Mesenchymal stem cell (in vitro differentiated cells and primary cell): ENCODE measurements around the gene MSH3.

Source experiments
- DNase-seq: peaks from one replicate; pipeline ENCODE4 v3.0.0-alpha.2; 2013
- H2AFZ ChIP-seq: one replicate; pipeline ENCODE4 v1.6.1; 2013; ENCODE audit warnings: low read depth, mild to moderate bottlenecking, control low read depth, inconsistent platforms, low read length, moderate library complexity
- H2AK5ac ChIP-seq: 2 replicates; pipeline ENCODE4 v1.6.1; 2013; ENCODE audit warnings: low read length, moderate library complexity, mild to moderate bottlenecking, inconsistent platforms; ENCODE audit not compliant: severe bottlenecking
- H2BK120ac ChIP-seq: one replicate; pipeline ENCODE4 v1.6.1; 2013; ENCODE audit warnings: low read depth, mild to moderate bottlenecking, inconsistent platforms, low read length, moderate library complexity
- H2BK12ac ChIP-seq, 2 experiments: one replicate each; pipeline ENCODE4 v1.6.1; 2013; ENCODE audit warnings: inconsistent platforms in 2 of 2, low read length in 2 of 2, mild to moderate bottlenecking in 2 of 2, moderate library complexity in 2 of 2, control low read depth in 1 of 2
- H2BK15ac ChIP-seq: one replicate; pipeline ENCODE4 v1.6.1; 2013; ENCODE audit warnings: mild to moderate bottlenecking, low read depth, inconsistent platforms; ENCODE audit not compliant: poor library complexity, severe bottlenecking
- H2BK5ac ChIP-seq: 2 replicates; pipeline ENCODE4 v1.6.1; 2013; ENCODE audit warnings: low read depth, mild to moderate bottlenecking, low read length, control low read depth, inconsistent platforms; ENCODE audit not compliant: poor library complexity, severe bottlenecking
- H3K14ac ChIP-seq, 2 experiments: one replicate each; pipeline ENCODE4 v1.6.1; 2013; ENCODE audit warnings: inconsistent platforms in 2 of 2, low read length in 2 of 2, control low read depth in 1 of 2, mild to moderate bottlenecking in 1 of 2, moderate library complexity in 1 of 2
- H3K18ac ChIP-seq, 2 experiments: one replicate each; pipeline ENCODE4 v1.6.1; 2013; ENCODE audit warnings: inconsistent platforms in 2 of 2, low read length in 2 of 2, control low read depth in 1 of 2, low read depth in 1 of 2, mild to moderate bottlenecking in 1 of 2
- H3K23ac ChIP-seq, 2 experiments: one replicate each; pipeline ENCODE4 v1.6.1; 2013; ENCODE audit warnings: inconsistent platforms in 2 of 2, low read length in 2 of 2, mild to moderate bottlenecking in 2 of 2, moderate library complexity in 2 of 2, control low read depth in 1 of 2
- H3K27ac ChIP-seq: 2 replicates; pipeline ENCODE4 v1.5.1; 2013; ENCODE audit warnings: mild to moderate bottlenecking, moderate library complexity, low read length, control low read depth, inconsistent platforms; ENCODE audit not compliant: poor library complexity, severe bottlenecking
- H3K27me3 ChIP-seq, 2 experiments: 2 replicates each; pipeline versions ENCODE4 v1.6.1 to v1.7.0; 2013; ENCODE audit warnings: low read length in 2 of 2, mild to moderate bottlenecking in 2 of 2, moderate library complexity in 2 of 2, control low read depth in 1 of 2, inconsistent platforms in 1 of 2; ENCODE audit not compliant: control insufficient read depth in 1 of 2, insufficient read depth in 1 of 2
- H3K36me3 ChIP-seq, 2 experiments: 2 replicates each; pipeline versions ENCODE4 v1.6.1 to v1.7.0; 2013; ENCODE audit warnings: low read length in 2 of 2, control low read depth in 1 of 2, inconsistent platforms in 1 of 2, low read depth in 1 of 2, mild to moderate bottlenecking in 1 of 2; ENCODE audit not compliant: insufficient read depth in 2 of 2, control insufficient read depth in 1 of 2
- H3K4ac ChIP-seq, 2 experiments: one replicate each; pipeline ENCODE4 v1.6.1; 2013; ENCODE audit warnings: inconsistent platforms in 2 of 2, low read length in 2 of 2, mild to moderate bottlenecking in 2 of 2, moderate library complexity in 2 of 2, control low read depth in 1 of 2, low read depth in 1 of 2
- H3K4me1 ChIP-seq: 2 replicates; pipeline ENCODE4 v1.6.1; 2013; ENCODE audit warnings: low read depth, low read length, control low read depth; ENCODE audit not compliant: control insufficient read depth, insufficient read depth
- H3K4me2 ChIP-seq: 2 replicates; pipeline ENCODE4 v1.6.1; 2013; ENCODE audit warnings: low read length, mild to moderate bottlenecking, inconsistent platforms; ENCODE audit not compliant: poor library complexity, severe bottlenecking
- H3K4me3 ChIP-seq, 2 experiments: 2 replicates each; pipeline versions ENCODE4 v1.5.1 to v1.7.0; 2013; ENCODE audit warnings: low read length in 2 of 2, mild to moderate bottlenecking in 2 of 2, control low read depth in 1 of 2, low read depth in 1 of 2; ENCODE audit not compliant: insufficient read depth in 1 of 2
- H3K79me1 ChIP-seq: replicated peaks from 2 replicates; pipeline ENCODE4 v1.6.1; 2013; ENCODE audit warnings: mild to moderate bottlenecking, control low read depth, low read length, inconsistent platforms; ENCODE audit not compliant: poor library complexity, severe bottlenecking
- H3K9ac ChIP-seq: 2 replicates; pipeline ENCODE4 v1.7.0; 2013; ENCODE audit warnings: mild to moderate bottlenecking, low read length, moderate library complexity
- H3K9me3 ChIP-seq: 2 replicates; pipeline ENCODE4 v1.7.0; 2013; ENCODE audit warnings: mild to moderate bottlenecking, low read length; ENCODE audit not compliant: control insufficient read depth
- H4K8ac ChIP-seq: one replicate; pipeline ENCODE4 v1.6.1; 2013; ENCODE audit warnings: inconsistent platforms, mild to moderate bottlenecking, low read length, moderate library complexity
- H4K91ac ChIP-seq: one replicate; pipeline ENCODE4 v1.6.1; 2013; ENCODE audit warnings: mild to moderate bottlenecking, low read length, inconsistent platforms
- WGBS: methylation state at CpG from one replicate; pipeline ENCODE4 v1.1.7; 2013; ENCODE audit warnings: mixed read lengths; 5-methylcytosine and 5-hydroxymethylcytosine counted together

MSH3 gene

GRCh38 chr5:80760680-80761079 is 106.2 kb downstream of the MSH3 start:
- no peak overlapping the region for H3K4ac ChIP-seq
- no peaks in the 10 kb centered on the region for H3K27me3 ChIP-seq
- H3K79me1 ChIP-seq: peaks cover 3% of the 10 kb centered on the region
- WGBS: 100% methylated on average over 1 of the region's 1 CpG
- H3K4me3 ChIP-seq: no peak overlapping the region
- no peak overlapping the region for H3K4me2 ChIP-seq
- no peak overlapping the region for H2AK5ac ChIP-seq
- H3K36me3 ChIP-seq: peaks cover 0 to 12% of the 10 kb centered on the region in 2 experiments
- H3K23ac ChIP-seq: no peak overlapping the region
- H2BK15ac ChIP-seq: no peak overlapping the region
- no peak overlapping the region for H3K14ac ChIP-seq
- H2AFZ ChIP-seq: no peak overlapping the region
- H3K9ac ChIP-seq: no peak overlapping the region
- H2BK120ac ChIP-seq: no peak overlapping the region
- H3K27ac ChIP-seq: no peak overlapping the region
- H3K18ac ChIP-seq: no peak overlapping the region
- H4K91ac ChIP-seq: no peak overlapping the region
- H4K8ac ChIP-seq: no peak overlapping the region
- H3K4me1 ChIP-seq: no peaks in the 10 kb centered on the region
- DNase-seq: no peak
- no peak overlapping the region for H2BK12ac ChIP-seq
- H2BK5ac ChIP-seq: no peak overlapping the region
- H3K9me3 ChIP-seq: no peaks in the 10 kb centered on the region

GRCh38 chr5:80761176-80761575 is 106.7 kb downstream of the MSH3 start:
- no peaks in the 10 kb centered on the region for H3K27me3 ChIP-seq
- no peak overlapping the region for H3K4me3 ChIP-seq
- no peak overlapping the region for H2BK15ac ChIP-seq
- H3K9ac ChIP-seq: no peak overlapping the region
- no peak overlapping the region for H3K14ac ChIP-seq
- H3K18ac ChIP-seq: peak overlapping the region in 1 of 2 experiments; percentile 68
- peaks cover 3% of the 10 kb centered on the region for H3K79me1 ChIP-seq
- no peaks in the 10 kb centered on the region for H3K4me1 ChIP-seq
- H4K91ac ChIP-seq: no peak overlapping the region
- no peaks in the 10 kb centered on the region for H3K9me3 ChIP-seq
- no peak overlapping the region for H3K4ac ChIP-seq
- 96% methylated on average over 3 of the region's 5 CpGs for WGBS
- no peak overlapping the region for H3K23ac ChIP-seq
- no peak overlapping the region for H2BK120ac ChIP-seq
- no peak overlapping the region for H2AK5ac ChIP-seq
- no peak for DNase-seq
- no peak overlapping the region for H2BK12ac ChIP-seq
- H2AFZ ChIP-seq: no peak overlapping the region
- no peak overlapping the region for H3K27ac ChIP-seq
- H4K8ac ChIP-seq: no peak overlapping the region
- no peak overlapping the region for H3K4me2 ChIP-seq
- no peak overlapping the region for H2BK5ac ChIP-seq
- H3K36me3 ChIP-seq: peaks cover 0 to 12% of the 10 kb centered on the region in 2 experiments

GRCh38 chr5:80761966-80762365 is 107.5 kb downstream of the MSH3 start:
- Histone ChIP-seq H3K79me1 (peaks cover 3% of the 10 kb centered on the region), H3K36me3 (peaks cover 0 to 12% of the 10 kb centered on the region in 2 experiments), H3K23ac (no peak overlapping the region), H2BK120ac (no peak overlapping the region), H3K4ac (no peak overlapping the region), H4K8ac (no peak overlapping the region), H3K4me3 (no peak overlapping the region), H4K91ac (no peak overlapping the region), H3K9me3 (no peaks in the 10 kb centered on the region), H2AFZ (no peak overlapping the region), H3K9ac (no peak overlapping the region), H3K14ac (no peak overlapping the region), H2BK5ac (no peak overlapping the region), H2BK15ac (no peak overlapping the region), H3K4me1 (no peaks in the 10 kb centered on the region), H3K27ac (no peak overlapping the region), H3K4me2 (no peak overlapping the region), H2AK5ac (no peak overlapping the region), H3K27me3 (no peaks in the 10 kb centered on the region), H3K18ac (no peak overlapping the region), H2BK12ac (no peak overlapping the region)
- DNase-seq: no peak
- no CpG with 5 or more reads among the region's 1 CpG for WGBS

- Histone ChIP-seq H3K4me3 (no peak overlapping the region), H3K18ac (no peak overlapping the region), H4K91ac (no peak overlapping the region), H3K9ac (no peak overlapping the region), H3K9me3 (no peaks in the 10 kb centered on the region), H3K36me3 (peaks cover 0 to 9% of the 10 kb centered on the region in 2 experiments), H3K4ac (no peak overlapping the region), H3K27me3 (no peaks in the 10 kb centered on the region), H4K8ac (no peak overlapping the region), H3K4me2 (no peak overlapping the region), H2AFZ (no peak overlapping the region), H2BK120ac (no peak overlapping the region), H3K4me1 (no peaks in the 10 kb centered on the region), H3K79me1 (peaks cover 3% of the 10 kb centered on the region), H2BK15ac (no peak overlapping the region), H3K23ac (no peak overlapping the region), H2AK5ac (no peak overlapping the region), H2BK5ac (no peak overlapping the region), H3K14ac (no peak overlapping the region), H2BK12ac (no peak overlapping the region), H3K27ac (no peak overlapping the region)
- 98% methylated on average over 4 of the region's 4 CpGs for WGBS
- no peak for DNase-seq
Measured at GRCh38 chr5:80762573-80762972, 108.1 kb downstream of the MSH3 start.
